Kidney (tissue), 14 donors: ENCODE measurements around the gene SMG5. TPM values are rescaled to one million over a fixed set of nuclear protein-coding genes. Genes with fewer than 3 reads are reported as not detected.

Experiments
- DNase-seq, 5 donors: peaks; one replicate each; pipeline ENCODE4 v3.0.0-alpha.2; 2013 to 2020
- FAIRE-seq: peaks from 2 replicates; lab custom pipeline; 2012; peaks lifted over from hg19 to GRCh38; lab: Jason Lieb, UNC
- H3K27ac ChIP-seq, 2 donors: one replicate each; pipeline ENCODE4 v1.7.0; 2013; ENCODE audit warnings: low read depth in 2 of 2, low read length in 2 of 2, inconsistent platforms in 1 of 2
- H3K27me3 ChIP-seq: one replicate; pipeline ENCODE4 v1.7.1; 2013; ENCODE audit warnings: low read length, inconsistent platforms; ENCODE audit not compliant: control insufficient read depth, insufficient read depth
- H3K36me3 ChIP-seq, 3 donors: one replicate each; pipeline versions ENCODE4 v1.7.0 to v1.7.1; 2013; ENCODE audit warnings: low read length in 3 of 3, control low read depth in 1 of 3, inconsistent platforms in 1 of 3; ENCODE audit not compliant: insufficient read depth in 3 of 3, control insufficient read depth in 2 of 3
- H3K4me1 ChIP-seq, 3 donors: one replicate each; pipeline versions ENCODE4 v1.7.0 to v1.7.1; 2013; ENCODE audit warnings: low read length in 3 of 3, inconsistent platforms in 1 of 3, low read depth in 1 of 3; ENCODE audit not compliant: control insufficient read depth in 2 of 3, insufficient read depth in 2 of 3
- H3K4me3 ChIP-seq, 3 donors: one replicate each; pipeline versions ENCODE4 v1.7.0 to v1.8.1; 2013; ENCODE audit warnings: low read length in 3 of 3, control low read depth in 1 of 3, inconsistent platforms in 1 of 3
- H3K9ac ChIP-seq, 3 donors: one replicate each; pipeline versions ENCODE4 v1.7.0 to v1.7.1; 2013; ENCODE audit warnings: low read length in 3 of 3, control low read depth in 1 of 3, inconsistent platforms in 1 of 3
- H3K9me3 ChIP-seq, 3 donors: one replicate each; pipeline versions ENCODE4 v1.7.0 to v1.7.1; 2013; ENCODE audit warnings: low read length in 3 of 3, control low read depth in 1 of 3, inconsistent platforms in 1 of 3; ENCODE audit not compliant: control insufficient read depth in 2 of 3, insufficient read depth in 1 of 3
- intact Hi-C: fragments of 100-400 bp; cut with DNase I; formaldehyde crosslinking; loops from one replicate; pipeline ENCODE4 v1.11.1; 2022
- polyA plus RNA-seq: library from polyadenylated mRNA; stranded (reverse); fragments of 350-450 nt; fragmentation: Illumina TruSeq; extraction: RNeasy Lipid Tissue Mini Kit (QIAGEN cat#74804); gene quantifications from one replicate; pipeline ENCODE4 v1.2.3, GENCODE V29; 2014; ENCODE audit warnings: low read depth, low replicate concordance; ENCODE audit not compliant: insufficient read depth
- total RNA-seq: library from RNA; stranded (reverse); fragmentation: NEBNext Ultra II Directional; extraction: Animal tissue kit (Norgen Biotek cat#: 25700); gene quantifications from one replicate; pipeline ENCODE4 v1.2.1, GENCODE V29; 2021
- TF ChIP-seq, protein P1 (sequence below): IDR thresholded peaks from 3 replicates; pipeline ENCODE4 v1.5.1; 2012; ENCODE audit warnings: mild to moderate bottlenecking, moderate library complexity, borderline replicate concordance; ENCODE audit not compliant: insufficient read depth; ENCODE audit errors: extremely low read depth
- donor health status: control.
- donor health status: control.
- donor health status: control.
- donor health status: control.
- donor health status: control.
- donor health status: DM: yes; HTN: yes; CAD: no.
- donor health status: Normal renal cell carcinoma (clear cell type).

The SMG5 gene
- total and polyA plus RNA-seq, 2 donors from 2014 or later, result 46.1 to 69.5 TPM

DNA sequence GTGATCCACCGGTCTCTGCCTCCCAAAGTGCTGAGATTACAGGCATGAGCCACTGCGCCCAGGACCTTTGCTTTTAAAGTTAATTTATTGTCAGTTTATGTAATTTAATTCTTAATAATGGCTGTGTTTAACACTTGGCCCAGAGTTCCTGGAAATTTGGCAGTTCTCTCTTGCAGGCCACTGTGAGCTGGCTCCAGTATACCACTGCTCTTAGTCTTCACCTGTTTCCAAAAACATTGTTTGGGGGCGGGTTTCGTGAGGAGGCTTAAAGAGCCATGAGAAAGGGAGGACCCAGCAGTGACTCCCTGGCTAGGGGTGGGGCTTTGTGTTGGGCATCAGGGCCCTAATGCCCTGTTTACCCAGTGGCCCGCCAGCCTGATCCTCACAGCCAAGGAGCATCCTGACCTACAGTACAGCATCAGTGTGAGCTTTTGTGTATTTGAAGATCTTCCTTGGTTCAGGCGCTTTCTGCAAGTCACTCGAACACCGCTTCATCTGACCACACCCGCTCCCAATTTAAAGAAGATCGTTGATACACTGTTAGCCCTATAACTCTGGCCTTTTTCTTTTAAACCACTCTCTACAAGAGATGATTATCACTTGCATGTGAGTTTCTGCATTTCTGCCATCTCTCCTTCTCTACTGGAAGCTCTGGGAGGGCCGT lies 52.7 kb downstream of the SMG5 start:
- DNase-seq (no peak), FAIRE-seq (no peak)
- Histone ChIP-seq H3K9me3 (no peaks in the 10 kb centered on the region), H3K4me1 (no peaks in the 10 kb centered on the region), H3K9ac (no peak overlapping the region), H3K4me3 (no peak overlapping the region), H3K27me3 (no peaks in the 10 kb centered on the region), H3K36me3 (peaks cover 3 to 10% (median 5%) of the 10 kb centered on the region in 3 donors), H3K27ac (no peak overlapping the region)
- TF ChIP-seq, protein P1, sequence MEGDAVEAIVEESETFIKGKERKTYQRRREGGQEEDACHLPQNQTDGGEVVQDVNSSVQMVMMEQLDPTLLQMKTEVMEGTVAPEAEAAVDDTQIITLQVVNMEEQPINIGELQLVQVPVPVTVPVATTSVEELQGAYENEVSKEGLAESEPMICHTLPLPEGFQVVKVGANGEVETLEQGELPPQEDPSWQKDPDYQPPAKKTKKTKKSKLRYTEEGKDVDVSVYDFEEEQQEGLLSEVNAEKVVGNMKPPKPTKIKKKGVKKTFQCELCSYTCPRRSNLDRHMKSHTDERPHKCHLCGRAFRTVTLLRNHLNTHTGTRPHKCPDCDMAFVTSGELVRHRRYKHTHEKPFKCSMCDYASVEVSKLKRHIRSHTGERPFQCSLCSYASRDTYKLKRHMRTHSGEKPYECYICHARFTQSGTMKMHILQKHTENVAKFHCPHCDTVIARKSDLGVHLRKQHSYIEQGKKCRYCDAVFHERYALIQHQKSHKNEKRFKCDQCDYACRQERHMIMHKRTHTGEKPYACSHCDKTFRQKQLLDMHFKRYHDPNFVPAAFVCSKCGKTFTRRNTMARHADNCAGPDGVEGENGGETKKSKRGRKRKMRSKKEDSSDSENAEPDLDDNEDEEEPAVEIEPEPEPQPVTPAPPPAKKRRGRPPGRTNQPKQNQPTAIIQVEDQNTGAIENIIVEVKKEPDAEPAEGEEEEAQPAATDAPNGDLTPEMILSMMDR, result no peak
- intact Hi-C loops, result loop anchor here (5.0 kb wide), 1 partner anchor 83 kb away; no protein-coding TSS in a partner anchor

DNA sequence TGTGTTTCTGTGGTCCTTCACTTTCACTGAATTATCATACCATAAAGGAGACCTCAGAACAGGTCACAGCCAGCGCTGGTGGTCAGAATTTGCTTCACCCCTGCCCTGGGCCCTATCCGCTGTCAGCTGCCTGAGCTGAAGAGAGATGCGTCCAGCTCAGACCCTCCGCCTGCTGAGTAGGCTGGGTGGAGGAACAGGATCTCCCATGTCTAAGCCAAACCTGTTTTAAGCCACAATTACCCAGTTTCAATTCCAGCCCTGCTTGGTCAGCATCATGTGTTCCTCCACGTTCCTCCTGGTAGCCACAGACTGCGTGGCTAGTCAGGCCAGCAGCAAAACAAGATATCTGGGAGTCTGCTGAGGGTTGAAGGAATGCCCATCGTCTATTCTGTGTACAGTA lies 54.1 kb downstream of the SMG5 start:
- no peak overlapping the region for H3K27ac ChIP-seq

DNA sequence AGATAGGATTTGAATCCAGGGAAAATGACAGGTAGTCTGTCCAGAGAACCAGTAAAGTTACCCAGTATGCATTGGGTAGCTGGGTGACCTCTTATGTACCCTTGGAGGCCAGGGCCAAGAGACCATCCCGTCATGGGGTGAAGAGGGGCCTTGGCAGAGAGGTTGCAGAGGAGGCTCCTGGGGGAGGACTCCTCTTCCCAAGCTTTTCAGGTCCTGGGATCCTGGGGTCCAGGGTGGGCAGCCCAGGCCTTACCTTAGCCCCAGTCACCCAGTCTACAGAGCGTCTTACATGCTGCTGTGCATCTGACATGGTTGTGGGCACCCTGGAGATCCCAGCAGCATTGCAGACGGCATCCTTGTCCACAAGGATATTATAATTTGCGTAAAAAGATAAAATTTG lies 55.8 kb downstream of the SMG5 start:
- intact Hi-C loops, result loop anchor here (5.0 kb wide), 1 partner anchor 79 kb away; no protein-coding TSS in a partner anchor
- Histone ChIP-seq H3K4me1 (peaks cover 0 to 2% (median 0%) of the 10 kb centered on the region in 3 donors), H3K4me3 (no peak overlapping the region), H3K36me3 (peaks cover 0 to 18% (median 14%) of the 10 kb centered on the region in 3 donors), H3K9me3 (no peaks in the 10 kb centered on the region), H3K27ac (no peak overlapping the region), H3K9ac (no peak overlapping the region), H3K27me3 (no peaks in the 10 kb centered on the region)
- TF ChIP-seq, protein P1, result no peak
- no peak for FAIRE-seq
- DNase-seq, result no peak

More for the DNA sequence above, 54.1 kb downstream of the SMG5 start:
- FAIRE-seq (no peak), DNase-seq (no peak)
- TF ChIP-seq, protein P1, result no peak
- Histone ChIP-seq H3K9ac (no peak overlapping the region), H3K27me3 (no peaks in the 10 kb centered on the region), H3K4me3 (no peak overlapping the region), H3K36me3 (peaks cover 0 to 8% (median 8%) of the 10 kb centered on the region in 3 donors), H3K9me3 (no peaks in the 10 kb centered on the region), H3K4me1 (no peaks in the 10 kb centered on the region)
- intact Hi-C loops, result loop anchor here (5.0 kb wide), 1 partner anchor 81 kb away; no protein-coding TSS in a partner anchor
